ENCODE data around the gene RNASEH2A.
"Not testable (repeated sequence)": the region's sequence is repeated elsewhere in the genome, so short reads cannot be mapped to it uniquely, and the experiment has no call there.

The RNASEH2A gene

GRCh38 chr19:12834566-12834943 lies 28.2 kb downstream of the RNASEH2A start, which contains the start of gene RTBDN:
RTBDN (minus strand) TSS chr19:12834579; CDS start chr19:12829979, 4,600 bp downstream.
- peak; percentile 12 for DNase-seq

- peak; percentile 42 for DNase-seq
These were observed 28.8 kb downstream of the RNASEH2A start for GRCh38 chr19:12834976-12835757.

- DNase-seq, result no peak
These were observed 30.1 kb downstream of the RNASEH2A start for GRCh38 chr19:12836529-12836863.

- no peak for DNase-seq
These were observed 30.8 kb downstream of the RNASEH2A start for GRCh38 chr19:12837225-12837624.

- DNase-seq, result no peak
These were observed 31.9 kb downstream of the RNASEH2A start, which contains the start of gene MAST1 for GRCh38 chr19:12838182-12838885. MAST1 (plus strand) TSS chr19:12838515; CDS start chr19:12838573, 58 bp downstream.

GRCh38 chr19:12838886-12839756 lies 32.7 kb downstream of the RNASEH2A start:
- peak; percentile 7 for DNase-seq

- peak; percentile 89 for DNase-seq
These were observed 34.0 kb downstream of the RNASEH2A start for GRCh38 chr19:12840091-12841079.

GRCh38 chr19:12841094-12841493 lies 34.7 kb downstream of the RNASEH2A start:
- DNase-seq, result peak; percentile 54

GRCh38 chr19:12842511-12842910 lies 36.1 kb downstream of the RNASEH2A start:
- DNase-seq, result no peak

GRCh38 chr19:12843328-12843727 lies 36.9 kb downstream of the RNASEH2A start:
- DNase-seq, result no peak

GRCh38 chr19:12843999-12844732 lies 37.8 kb downstream of the RNASEH2A start:
- no peak for DNase-seq

GRCh38 chr19:12846613-12847012 lies 40.2 kb downstream of the RNASEH2A start:
- DNase-seq, result not testable (repeated sequence)

GRCh38 chr19:12847159-12848139 lies 41.1 kb downstream of the RNASEH2A start:
- DNase-seq, result peak; percentile 16

- DNase-seq, result no peak
These were observed 50.3 kb downstream of the RNASEH2A start for GRCh38 chr19:12856653-12857052.

GRCh38 chr19:12858041-12858928 lies 51.9 kb downstream of the RNASEH2A start:
- no peak for DNase-seq

- DNase-seq, result no peak
These were observed 53.2 kb downstream of the RNASEH2A start for GRCh38 chr19:12859546-12859945.

Measured in NCI-H2029 treated with DMSO at 0.1 percent for 48 hours (cell line).